MM.1S (cell line): ENCODE measurements around the gene GPR148.

Experiments
- EZH2 ChIP-seq: fragments of 300-600 bp; sonication (generic); optimal IDR thresholded peaks from 2 replicates; pipeline ENCODE3; 2017; ENCODE audit warnings: low read depth, mild to moderate bottlenecking, antibody characterized with exemption, low read length, mixed read lengths
- TF ChIP-seq, protein P1 (sequence below): fragments of 300-600 bp; sonication (generic); IDR thresholded peaks from 2 replicates; pipeline ENCODE4 v1.5.1; 2016; ENCODE audit warnings: antibody characterized with exemption, low read length, mixed read lengths

DNA sequence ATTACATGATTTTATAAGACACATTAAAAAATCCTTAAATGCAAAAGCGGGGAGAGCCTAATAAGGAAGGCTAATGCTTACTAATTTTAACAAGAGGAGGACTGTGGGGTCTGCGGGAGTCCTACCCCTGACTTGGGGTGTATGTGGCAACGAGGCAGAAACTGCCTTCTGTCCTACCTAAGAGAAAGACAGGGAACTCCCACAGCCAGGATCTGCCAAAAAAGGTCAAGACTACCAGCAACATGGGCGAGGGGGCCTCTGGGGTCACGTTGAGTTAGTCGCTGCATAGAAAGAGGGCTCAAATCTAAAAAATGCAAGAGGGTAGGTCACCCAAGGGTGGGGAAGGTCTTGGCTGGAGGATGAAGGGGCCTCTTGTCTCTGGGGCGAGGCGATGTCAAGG is 25.9 kb downstream of the GPR148 start:
- TF ChIP-seq, protein P1, sequence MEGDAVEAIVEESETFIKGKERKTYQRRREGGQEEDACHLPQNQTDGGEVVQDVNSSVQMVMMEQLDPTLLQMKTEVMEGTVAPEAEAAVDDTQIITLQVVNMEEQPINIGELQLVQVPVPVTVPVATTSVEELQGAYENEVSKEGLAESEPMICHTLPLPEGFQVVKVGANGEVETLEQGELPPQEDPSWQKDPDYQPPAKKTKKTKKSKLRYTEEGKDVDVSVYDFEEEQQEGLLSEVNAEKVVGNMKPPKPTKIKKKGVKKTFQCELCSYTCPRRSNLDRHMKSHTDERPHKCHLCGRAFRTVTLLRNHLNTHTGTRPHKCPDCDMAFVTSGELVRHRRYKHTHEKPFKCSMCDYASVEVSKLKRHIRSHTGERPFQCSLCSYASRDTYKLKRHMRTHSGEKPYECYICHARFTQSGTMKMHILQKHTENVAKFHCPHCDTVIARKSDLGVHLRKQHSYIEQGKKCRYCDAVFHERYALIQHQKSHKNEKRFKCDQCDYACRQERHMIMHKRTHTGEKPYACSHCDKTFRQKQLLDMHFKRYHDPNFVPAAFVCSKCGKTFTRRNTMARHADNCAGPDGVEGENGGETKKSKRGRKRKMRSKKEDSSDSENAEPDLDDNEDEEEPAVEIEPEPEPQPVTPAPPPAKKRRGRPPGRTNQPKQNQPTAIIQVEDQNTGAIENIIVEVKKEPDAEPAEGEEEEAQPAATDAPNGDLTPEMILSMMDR, result no peak
- TF ChIP-seq EZH2, result no peak
